ENCODE measurements around the gene NTSR1. TPM values are rescaled to one million over a fixed set of nuclear protein-coding genes. Genes with fewer than 3 reads are reported as not detected.

The NTSR1 gene
- total and polyA plus RNA-seq, 4 donors = 0.02 to 3.7 (median 0.76) TPM

DNA sequence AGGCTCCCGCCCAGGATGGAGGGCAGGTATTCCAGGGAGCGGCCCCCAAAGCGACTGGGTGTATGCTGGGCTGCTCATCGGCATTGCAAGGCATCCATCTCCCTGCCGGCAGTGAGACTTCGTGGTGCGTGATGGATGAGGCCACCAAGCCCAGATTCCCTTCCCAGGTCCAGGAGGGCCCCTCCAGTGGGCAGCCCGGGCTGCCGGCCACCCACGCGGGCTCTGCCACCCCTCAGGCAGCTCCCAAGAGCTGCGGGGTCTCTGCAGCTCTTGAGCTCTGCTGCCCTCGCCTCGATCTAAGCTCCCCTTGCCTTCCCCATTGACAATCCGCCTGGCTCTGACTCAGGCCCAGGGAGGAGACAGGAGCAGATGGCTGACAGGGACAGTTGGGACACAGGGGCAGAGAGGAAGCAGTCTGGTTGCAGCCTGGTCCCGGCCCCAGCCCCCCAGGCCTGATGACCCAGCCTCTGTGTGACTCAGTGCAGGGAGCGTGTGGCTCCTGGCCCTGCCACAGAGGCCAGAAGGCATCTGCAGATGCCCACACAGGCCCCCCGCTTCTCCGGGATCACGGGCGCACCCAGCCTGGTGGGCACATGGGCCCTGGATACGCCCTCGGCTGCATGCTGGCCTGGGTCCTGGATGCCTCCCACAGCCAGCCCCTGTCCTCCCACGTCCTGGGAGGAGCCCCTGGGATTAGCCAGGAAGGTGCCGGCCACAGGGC is 33.3 kb upstream of the NTSR1 start:
- ATAC-seq (ENCODE audit: insufficient read depth, low FRiP score) (no peak), DNase-seq (no peak)
- peaks cover 0 to 7% (median 0%) of the 10 kb centered on the region in 4 donors for H3K36me3 ChIP-seq (ENCODE audit: control insufficient read depth in 4 of 4, insufficient read depth in 4 of 4, low read length in 4 of 4)
- TF ChIP-seq, protein P1, sequence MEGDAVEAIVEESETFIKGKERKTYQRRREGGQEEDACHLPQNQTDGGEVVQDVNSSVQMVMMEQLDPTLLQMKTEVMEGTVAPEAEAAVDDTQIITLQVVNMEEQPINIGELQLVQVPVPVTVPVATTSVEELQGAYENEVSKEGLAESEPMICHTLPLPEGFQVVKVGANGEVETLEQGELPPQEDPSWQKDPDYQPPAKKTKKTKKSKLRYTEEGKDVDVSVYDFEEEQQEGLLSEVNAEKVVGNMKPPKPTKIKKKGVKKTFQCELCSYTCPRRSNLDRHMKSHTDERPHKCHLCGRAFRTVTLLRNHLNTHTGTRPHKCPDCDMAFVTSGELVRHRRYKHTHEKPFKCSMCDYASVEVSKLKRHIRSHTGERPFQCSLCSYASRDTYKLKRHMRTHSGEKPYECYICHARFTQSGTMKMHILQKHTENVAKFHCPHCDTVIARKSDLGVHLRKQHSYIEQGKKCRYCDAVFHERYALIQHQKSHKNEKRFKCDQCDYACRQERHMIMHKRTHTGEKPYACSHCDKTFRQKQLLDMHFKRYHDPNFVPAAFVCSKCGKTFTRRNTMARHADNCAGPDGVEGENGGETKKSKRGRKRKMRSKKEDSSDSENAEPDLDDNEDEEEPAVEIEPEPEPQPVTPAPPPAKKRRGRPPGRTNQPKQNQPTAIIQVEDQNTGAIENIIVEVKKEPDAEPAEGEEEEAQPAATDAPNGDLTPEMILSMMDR (IDR thresholded peaks at IDR 0.05; ENCODE audit: control extremely low read depth, extremely low read depth) = no peak
- no peak overlapping the region for H3K27ac ChIP-seq (ENCODE audit: low read depth in 1 of 2, low read length in 1 of 2)
- 60 to 65% methylated on average over 25 of the region's 25 CpGs for WGBS, 2 donors
- H3K4me3 ChIP-seq = no peak overlapping the region
- no peaks in the 10 kb centered on the region for H3K4me1 ChIP-seq (ENCODE audit: control insufficient read depth in 5 of 5, insufficient read depth in 5 of 5, low read length in 5 of 5)
- no peak overlapping the region for H3K9ac ChIP-seq (ENCODE audit: insufficient read depth in 1 of 2, low read length in 2 of 2)
- H3K27me3 ChIP-seq (ENCODE audit: control insufficient read depth in 3 of 3, insufficient read depth in 3 of 3, low read length in 2 of 3) = no peaks in the 10 kb centered on the region
- peaks cover 0 to 4% (median 0%) of the 10 kb centered on the region in 4 donors for H3K9me3 ChIP-seq (ENCODE audit: control insufficient read depth in 4 of 4, insufficient read depth in 3 of 4, low read length in 3 of 4)

- 66 to 77% methylated on average over 14 of the region's 14 CpGs for WGBS, 2 donors
- H3K36me3 ChIP-seq (ENCODE audit: control insufficient read depth in 4 of 4, insufficient read depth in 4 of 4, low read length in 4 of 4) = peaks cover 0 to 5% (median 0%) of the 10 kb centered on the region in 4 donors
- TF ChIP-seq, protein P1 (IDR thresholded peaks at IDR 0.05; ENCODE audit: control extremely low read depth, extremely low read depth) = no peak
- no peak overlapping the region for H3K9ac ChIP-seq (ENCODE audit: insufficient read depth in 1 of 2, low read length in 2 of 2)
- H3K4me3 ChIP-seq = no peak overlapping the region
- peaks cover 0 to 4% (median under 1%) of the 10 kb centered on the region in 4 donors for H3K9me3 ChIP-seq (ENCODE audit: control insufficient read depth in 4 of 4, insufficient read depth in 3 of 4, low read length in 3 of 4)
- no peaks in the 10 kb centered on the region for H3K4me1 ChIP-seq (ENCODE audit: control insufficient read depth in 5 of 5, insufficient read depth in 5 of 5, low read length in 5 of 5)
- H3K27me3 ChIP-seq (ENCODE audit: control insufficient read depth in 3 of 3, insufficient read depth in 3 of 3, low read length in 2 of 3) = no peaks in the 10 kb centered on the region
- ATAC-seq (ENCODE audit: insufficient read depth, low FRiP score) (no peak), DNase-seq (no peak)
- H3K27ac ChIP-seq (ENCODE audit: low read depth in 1 of 2, low read length in 1 of 2) = no peak overlapping the region
Measured at GRCh38 chr20:62675877-62676260, 32.8 kb upstream of the NTSR1 start.

DNA sequence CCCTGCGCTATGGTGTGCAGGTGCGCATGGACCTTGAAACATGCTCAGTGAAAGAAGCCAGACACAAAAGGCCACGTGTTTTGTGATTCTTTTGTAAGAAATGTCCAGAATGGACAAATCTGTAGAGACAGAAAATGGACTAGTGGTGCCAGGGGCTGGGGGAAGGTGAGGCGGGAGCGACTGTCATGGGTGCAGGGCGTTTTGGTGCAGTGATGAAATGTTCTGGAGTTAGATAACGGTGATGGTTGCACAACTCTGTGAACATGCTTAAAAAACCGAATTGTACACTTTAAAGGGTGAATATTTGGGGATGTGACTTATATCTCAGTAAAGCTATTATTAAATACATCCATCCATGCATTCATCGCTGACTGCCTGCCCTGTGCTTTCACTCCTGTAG is 31.7 kb upstream of the NTSR1 start:
- peaks cover 0 to 4% (median 2%) of the 10 kb centered on the region in 4 donors for H3K9me3 ChIP-seq (ENCODE audit: control insufficient read depth in 4 of 4, insufficient read depth in 3 of 4, low read length in 3 of 4)
- DNase-seq (no peak), ATAC-seq (ENCODE audit: insufficient read depth, low FRiP score) (no peak)
- 53 to 69% methylated on average over 9 of the region's 9 CpGs for WGBS, 2 donors
- H3K27ac ChIP-seq (ENCODE audit: low read depth in 1 of 2, low read length in 1 of 2) = no peak overlapping the region
- peaks cover 0 to 4% (median 0%) of the 10 kb centered on the region in 3 donors for H3K27me3 ChIP-seq (ENCODE audit: control insufficient read depth in 3 of 3, insufficient read depth in 3 of 3, low read length in 2 of 3)
- H3K4me1 ChIP-seq (ENCODE audit: control insufficient read depth in 5 of 5, insufficient read depth in 5 of 5, low read length in 5 of 5) = no peaks in the 10 kb centered on the region
- TF ChIP-seq, protein P1 (IDR thresholded peaks at IDR 0.05; ENCODE audit: control extremely low read depth, extremely low read depth) = no peak
- H3K4me3 ChIP-seq = no peak overlapping the region
- no peaks in the 10 kb centered on the region for H3K36me3 ChIP-seq (ENCODE audit: control insufficient read depth in 4 of 4, insufficient read depth in 4 of 4, low read length in 4 of 4)
- H3K9ac ChIP-seq (ENCODE audit: insufficient read depth in 1 of 2, low read length in 2 of 2) = no peak overlapping the region
